DND-41 (cell line): ENCODE results near the gene SIL1.

ENCODE experiments used
- CTCF ChIP-seq: IDR thresholded peaks from 2 replicates; pipeline ENCODE4 v1.5.1; 2012; ENCODE audit warnings: borderline replicate concordance, low read length, moderate library complexity, mild to moderate bottlenecking; ENCODE audit not compliant: poor library complexity, severe bottlenecking; ENCODE audit errors: extremely low read depth
- EZH2 ChIP-seq: IDR thresholded peaks from 3 replicates; pipeline ENCODE4 v1.6.1; 2012; ENCODE audit warnings: borderline replicate concordance, low read depth, mild to moderate bottlenecking, moderate library complexity, low read length, inconsistent platforms; ENCODE audit not compliant: severe bottlenecking

DNA sequence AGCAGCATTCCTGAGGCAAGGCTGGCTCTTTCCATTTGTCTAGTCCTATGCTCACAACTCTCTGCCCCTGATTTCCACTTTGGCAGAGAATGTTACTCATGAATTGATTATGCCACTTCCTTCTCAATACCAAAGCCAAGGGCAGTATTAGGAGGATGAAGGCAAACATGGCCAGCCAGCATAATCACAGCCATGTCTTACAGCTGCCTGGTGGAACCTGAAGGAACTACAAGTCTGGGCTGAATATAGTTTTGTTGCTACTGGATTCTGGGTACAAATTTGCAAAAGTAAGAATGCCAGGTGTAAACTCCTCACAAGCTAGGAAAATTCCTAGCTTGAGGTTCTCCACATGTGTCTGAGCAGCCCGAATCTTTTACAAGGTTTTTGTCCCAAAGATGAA lies 4.2 kb downstream of the SIL1 start:
- peak; percentile 45 for TF ChIP-seq CTCF
- TF ChIP-seq EZH2, result no peak
